Amniotic epithelial cell (primary cell): ENCODE data around the gene TNFRSF25.
"Not testable (repeated sequence)": the region's sequence is repeated elsewhere in the genome, so short reads cannot be mapped to it uniquely, and the experiment has no call there.

Experiments used
- DNase-seq: peaks from one replicate; pipeline ENCODE4 v3.0.0-alpha.2; 2010; ENCODE audit warnings: low read depth

Gene TNFRSF25

GRCh38 chr1:6431645-6432579, 34.1 kb downstream of the TNFRSF25 start:
- DNase-seq: not testable (repeated sequence)

DNA sequence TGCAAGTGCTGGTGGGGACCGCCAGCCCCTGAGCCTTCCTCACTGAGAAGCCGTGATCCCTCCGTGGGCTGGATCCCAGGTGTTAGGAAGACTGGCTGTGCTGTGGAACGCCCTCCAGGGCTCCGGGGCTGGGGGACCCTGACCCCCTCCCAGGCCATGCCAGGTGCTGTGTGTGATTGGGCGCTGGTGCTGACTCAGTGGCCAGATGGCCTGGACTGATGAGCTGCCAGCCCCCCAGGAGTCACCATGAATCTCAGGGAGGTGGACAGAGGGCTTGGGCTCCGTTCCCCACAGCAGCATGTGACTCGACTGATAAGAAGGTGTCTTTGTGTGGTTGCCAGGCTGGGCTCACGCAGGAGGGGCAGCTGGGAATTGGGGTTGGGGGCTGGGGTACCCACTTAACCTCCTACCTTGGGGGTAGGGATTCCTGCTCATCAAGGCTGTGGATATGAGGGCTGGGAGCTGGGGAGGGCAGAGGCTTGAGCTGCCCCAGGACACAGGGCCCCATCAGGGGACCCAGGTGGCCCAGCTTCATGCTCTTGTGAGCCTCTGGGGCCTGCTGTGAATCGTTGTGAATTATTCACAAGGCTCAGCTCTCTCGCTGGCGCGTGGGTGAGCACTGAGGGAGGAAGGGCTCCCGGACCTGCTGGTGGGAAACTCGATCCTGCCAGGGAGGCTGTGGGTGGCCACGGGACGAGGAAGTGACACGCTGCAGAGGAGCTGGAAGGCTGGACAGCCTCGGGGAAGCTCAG, 36.1 kb downstream of the TNFRSF25 start:
- not testable (repeated sequence) for DNase-seq

DNA sequence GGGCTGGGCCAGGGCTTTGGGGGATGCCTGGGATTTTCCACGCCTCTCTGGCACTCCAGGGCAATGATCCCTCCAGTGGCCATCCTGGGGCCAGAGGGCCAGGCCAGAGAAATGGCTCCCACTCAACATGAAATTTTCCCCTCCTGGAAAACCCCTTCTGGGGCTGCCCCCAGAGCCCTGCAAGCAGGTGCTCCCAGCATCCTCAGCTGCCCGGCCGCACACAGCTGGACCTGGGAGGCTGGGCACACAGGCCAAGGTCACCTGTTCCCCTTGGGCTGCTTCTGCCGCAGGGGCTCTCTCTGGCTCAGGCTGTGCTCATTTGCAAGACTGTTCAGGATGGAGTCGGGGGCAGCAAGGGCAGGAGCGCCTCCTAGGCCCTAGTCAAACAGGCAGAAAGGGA, 37.5 kb downstream of the TNFRSF25 start:
- DNase-seq: not testable (repeated sequence)

DNA sequence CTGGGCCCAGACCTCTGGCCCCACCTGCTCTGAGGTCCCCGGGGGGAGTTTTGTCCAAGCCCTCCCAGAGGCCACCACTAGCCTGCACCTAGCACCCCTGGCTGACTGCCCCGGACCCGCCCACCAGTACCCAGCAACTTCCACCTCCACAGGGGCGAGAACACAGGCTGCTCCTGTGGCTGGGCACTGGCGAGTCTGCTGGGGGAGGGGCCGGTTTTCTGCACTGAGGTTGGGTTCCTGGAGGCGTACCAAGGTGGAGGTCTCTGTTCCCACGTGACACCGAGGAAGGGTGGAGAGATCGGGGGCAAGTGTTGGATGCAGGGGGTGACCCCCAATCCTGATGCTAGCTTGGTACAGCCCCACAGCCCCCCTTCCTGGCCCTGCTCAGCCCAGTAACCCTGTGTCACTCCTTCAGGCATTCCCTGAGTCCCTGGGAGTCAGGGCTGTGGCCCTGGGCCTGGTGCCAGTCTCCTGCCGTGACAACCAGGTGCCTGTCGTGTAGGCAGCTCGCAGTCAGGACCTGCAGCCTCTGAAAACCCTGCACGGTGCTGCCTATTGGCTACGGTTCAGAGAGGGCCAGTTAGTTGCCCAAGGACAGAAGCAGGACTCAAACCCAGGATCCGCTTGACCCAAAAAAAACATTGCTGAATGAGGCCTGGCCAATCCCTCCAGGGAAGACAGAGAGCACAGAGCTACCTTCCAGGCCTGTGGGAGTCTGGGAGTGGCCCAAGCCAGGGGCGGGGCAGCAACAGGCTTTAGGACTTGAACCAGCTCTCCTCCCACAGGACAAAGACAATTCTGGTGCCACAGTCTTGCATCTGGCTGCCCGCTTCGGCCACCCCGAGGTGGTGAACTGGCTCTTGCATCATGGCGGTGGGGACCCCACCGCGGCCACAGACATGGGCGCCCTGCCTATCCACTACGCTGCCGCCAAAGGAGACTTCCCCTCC, 38.3 kb downstream of the TNFRSF25 start:
- no peak for DNase-seq

DNA sequence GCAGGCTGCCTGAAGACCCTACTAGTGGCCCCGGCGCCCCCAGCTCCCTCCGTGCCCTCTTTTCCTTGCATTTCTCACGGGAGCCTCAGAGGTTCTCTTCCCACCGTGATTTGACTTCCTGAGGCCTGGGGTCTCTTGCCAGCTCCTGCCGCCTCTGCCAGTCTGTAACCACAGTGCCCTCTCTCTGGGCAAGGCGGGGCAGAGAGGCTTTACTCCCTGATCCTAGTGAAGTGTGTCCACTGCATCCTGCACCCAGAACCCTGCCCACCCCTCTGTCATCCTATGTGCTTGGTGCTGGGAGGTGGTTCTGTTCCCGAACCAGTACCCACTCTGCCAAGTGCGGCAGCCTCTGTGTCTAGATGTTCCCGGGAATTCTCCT, 39.0 kb downstream of the TNFRSF25 start:
- no peak for DNase-seq

DNA sequence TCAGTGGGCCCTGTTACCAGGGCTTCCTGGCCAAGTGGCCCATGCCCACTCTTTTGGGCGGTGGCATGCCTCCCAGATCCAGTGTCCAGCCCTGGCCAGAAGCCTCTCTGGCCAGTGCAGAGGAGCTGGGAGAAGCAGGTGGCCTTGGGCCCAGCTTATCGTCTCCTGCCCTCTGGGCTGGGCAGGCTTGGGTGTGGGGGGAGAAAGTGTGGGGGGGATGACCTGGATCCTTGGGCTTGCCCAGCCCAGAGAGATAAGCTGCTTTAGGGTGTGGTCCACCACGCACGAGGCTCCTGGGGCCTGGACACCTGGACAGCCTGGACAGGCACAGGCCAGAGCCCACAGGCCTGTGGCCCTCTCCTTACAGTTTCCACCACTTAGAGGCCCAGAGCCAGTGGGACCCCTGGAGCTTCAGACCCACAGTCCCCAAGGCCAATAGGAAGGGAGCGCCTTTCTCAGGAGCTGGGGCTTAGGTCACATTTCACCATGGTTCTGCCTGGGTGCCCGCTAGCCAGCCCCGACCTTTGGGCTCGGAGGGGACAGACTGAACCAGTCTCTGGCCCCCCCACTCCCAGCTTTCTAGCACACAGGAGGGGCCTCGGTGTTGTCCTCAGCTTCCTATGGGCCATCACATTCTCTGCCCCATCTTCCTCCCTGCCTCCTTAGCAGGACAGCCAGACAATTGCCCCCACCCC, 39.5 kb downstream of the TNFRSF25 start:
- DNase-seq: no peak

GRCh38 chr1:6425658-6426057, 40.3 kb downstream of the TNFRSF25 start:
- no peak for DNase-seq

DNA sequence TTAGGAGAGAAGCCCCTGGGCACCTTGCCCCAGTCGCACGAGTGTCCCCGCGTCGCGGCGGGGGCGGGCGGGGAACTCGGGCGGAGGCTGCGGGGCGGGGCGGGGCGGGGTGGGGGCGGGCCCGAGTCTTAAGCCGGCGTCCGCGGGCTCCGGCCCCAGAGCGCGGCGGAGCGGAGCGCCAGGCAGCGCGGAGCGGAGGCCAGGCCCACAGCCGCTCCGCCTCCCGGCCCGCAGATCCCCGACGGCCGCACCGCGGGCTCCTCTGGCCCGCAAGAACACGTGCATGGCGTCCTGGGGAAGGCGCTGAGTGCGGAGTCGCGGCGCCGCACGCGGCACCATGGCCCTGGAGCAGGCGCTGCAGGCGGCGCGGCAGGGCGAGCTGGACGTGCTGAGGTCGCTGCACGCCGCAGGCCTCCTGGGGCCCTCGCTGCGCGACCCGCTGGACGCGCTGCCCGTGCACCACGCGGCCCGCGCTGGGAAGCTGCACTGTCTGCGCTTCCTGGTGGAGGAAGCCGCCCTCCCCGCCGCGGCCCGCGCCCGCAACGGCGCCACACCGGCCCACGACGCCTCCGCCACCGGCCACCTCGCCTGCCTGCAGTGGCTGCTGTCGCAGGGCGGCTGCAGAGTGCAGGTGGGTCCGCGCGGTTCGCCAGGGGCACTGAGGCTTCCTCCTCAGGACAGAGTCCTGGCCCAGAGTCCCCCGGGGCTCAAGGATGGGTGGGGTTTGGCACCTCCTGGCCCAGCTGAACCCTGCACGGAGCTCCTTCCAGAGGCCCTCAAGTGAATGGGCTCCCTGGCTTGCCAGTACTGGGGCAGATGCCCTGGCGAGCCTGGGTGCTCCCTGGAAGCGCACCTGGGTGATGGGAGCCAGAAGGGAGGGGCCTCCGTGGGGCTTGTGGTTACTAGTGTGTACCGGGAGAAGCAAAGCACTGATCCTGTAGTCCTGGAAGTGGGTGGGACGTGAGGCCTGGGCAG, 41.1 kb downstream of the TNFRSF25 start, which contains the start of gene ESPN:
Gene ESPN, plus strand, starts transcription at position 158 of the 975 bp plus-strand sequence. Its CDS starts 180 bp downstream, at position 338.
- no peak for DNase-seq

DNA sequence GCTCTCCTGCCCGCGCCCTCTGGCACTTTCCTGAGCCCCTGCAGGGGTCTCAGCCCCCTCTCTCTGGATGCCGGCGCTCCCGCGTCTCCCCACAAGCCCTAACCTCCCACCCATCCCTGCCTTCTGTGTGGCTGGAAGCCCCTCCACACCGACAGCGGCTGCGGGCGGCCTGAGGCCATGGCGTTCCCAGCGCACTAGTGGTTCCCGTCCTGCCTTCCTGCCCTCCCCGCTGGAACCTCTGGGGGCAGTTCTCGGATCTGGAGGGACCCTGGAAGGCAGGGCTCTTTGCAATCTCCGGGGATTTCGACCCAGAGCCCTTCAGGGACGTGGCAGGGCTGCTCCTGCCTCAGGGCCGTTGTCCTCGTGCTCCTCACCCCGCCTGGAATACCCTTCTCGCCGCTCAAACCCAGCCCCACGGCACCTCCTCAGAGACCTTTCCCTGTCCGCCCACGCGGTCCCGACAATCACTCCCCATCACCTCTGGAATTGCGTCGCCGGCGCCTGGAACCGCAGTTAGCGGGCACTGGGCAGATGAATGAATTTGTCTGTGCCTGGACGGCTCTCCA, 41.9 kb downstream of the TNFRSF25 start:
- no peak for DNase-seq

DNA sequence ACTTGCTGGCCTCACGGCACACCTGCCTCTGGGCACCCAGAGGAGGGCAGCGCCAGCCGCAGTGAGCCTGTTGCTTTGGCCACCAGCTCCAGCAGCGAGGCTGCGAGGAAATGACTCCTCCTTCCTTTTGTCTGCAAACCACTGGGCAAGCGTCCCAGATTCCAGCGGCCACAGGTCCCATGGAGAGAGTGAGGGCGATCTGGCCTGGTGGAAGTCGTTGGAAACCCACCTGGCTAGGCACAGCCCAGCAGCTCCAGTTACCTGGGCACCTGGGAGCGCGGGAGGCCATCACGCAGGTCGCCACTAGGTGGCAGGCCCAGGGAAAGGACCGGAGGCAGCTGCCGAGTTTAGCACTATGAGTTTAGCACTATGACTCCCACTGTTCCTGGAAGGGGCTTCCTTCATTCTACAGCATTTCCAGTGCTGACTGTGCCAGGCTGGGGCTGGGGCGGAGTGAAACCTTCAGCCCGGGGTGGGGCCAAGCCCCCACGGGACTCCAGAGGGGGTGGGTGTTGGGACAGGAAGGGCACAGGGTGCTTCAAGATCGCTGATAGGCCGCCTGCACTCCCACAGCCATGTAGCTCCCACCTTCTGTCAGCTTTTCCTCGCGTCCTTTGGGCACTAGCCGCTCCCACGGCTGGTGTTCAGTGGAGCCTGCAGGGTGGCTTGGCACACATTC, 42.5 kb downstream of the TNFRSF25 start:
- DNase-seq: no peak

DNA sequence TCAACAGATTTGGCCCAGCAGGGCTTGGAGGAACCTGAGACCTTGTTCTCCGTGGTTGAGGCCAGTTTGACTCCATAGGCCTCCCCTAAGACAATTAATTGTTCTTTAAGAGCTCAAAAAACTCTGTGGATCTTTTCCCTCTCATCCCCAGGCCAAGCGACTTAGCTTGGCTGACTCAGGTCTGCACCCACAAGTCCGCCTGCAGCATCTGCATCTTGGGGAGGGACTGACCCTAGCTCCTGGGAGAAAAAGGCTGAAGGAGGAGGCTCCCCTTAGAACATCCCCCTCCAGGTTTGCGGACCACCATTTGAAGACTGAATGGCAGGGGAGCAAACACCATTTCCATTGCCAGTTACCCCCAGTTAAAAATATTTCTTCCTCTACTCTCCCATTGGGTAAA, 44.7 kb downstream of the TNFRSF25 start:
- no peak for DNase-seq

DNA sequence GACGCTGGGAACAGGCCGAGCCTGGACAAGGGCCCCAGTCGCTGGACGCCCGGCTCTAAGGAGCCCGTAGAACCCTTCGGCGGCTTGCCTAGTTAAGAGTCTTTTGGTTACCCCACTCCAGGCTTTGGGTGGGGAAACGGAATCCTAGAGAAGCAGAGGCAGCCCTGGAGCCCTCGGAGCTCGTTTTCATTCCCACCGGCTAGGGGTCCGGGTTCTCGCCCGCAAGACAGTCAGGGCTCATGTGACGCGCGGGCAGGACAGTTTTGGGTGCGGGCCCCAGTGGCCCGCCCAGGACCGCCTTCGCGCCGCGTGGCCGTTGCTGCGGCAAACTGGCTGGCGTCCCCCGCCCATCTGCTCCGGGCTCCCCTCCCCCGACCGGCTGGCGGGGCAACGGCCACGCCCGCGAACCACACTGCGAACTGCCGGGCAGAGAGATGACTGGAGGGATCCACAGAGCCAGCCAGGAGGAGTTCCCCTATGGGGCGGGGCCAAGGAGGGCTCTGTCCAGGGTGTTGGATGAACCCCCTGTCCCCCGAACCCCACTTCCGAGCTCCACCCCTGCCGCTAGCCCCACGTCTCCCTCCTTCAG, 45.4 kb downstream of the TNFRSF25 start:
- no peak for DNase-seq

GRCh38 chr1:6419804-6420453, 46.0 kb downstream of the TNFRSF25 start, which contains the start of gene HES2:
Gene HES2, minus strand, starts transcription at chr1:6419919. Its CDS starts 99 bp downstream, at chr1:6419820.
- DNase-seq: no peak

DNA sequence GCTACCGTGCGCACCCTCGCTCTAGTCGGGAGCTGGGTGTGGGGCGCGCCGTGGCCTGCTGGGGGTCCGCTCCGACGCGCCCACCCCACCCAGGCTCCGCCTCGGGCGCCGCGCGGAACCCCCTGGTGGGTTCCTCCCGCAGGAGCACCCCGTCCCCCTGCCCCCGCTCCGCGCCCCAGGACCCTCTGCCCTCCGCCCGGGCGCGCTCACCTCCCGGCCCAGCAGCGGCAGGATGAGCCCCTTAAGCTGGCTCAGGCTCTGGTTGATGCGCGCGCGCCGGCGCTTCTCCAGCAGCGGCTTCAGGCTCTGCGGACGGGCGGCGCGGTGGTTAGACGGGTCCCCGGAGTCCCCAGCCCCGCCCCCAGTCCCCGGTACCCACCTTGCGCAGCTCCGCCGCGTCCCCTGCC, 46.6 kb downstream of the TNFRSF25 start:
- DNase-seq: no peak

DNA sequence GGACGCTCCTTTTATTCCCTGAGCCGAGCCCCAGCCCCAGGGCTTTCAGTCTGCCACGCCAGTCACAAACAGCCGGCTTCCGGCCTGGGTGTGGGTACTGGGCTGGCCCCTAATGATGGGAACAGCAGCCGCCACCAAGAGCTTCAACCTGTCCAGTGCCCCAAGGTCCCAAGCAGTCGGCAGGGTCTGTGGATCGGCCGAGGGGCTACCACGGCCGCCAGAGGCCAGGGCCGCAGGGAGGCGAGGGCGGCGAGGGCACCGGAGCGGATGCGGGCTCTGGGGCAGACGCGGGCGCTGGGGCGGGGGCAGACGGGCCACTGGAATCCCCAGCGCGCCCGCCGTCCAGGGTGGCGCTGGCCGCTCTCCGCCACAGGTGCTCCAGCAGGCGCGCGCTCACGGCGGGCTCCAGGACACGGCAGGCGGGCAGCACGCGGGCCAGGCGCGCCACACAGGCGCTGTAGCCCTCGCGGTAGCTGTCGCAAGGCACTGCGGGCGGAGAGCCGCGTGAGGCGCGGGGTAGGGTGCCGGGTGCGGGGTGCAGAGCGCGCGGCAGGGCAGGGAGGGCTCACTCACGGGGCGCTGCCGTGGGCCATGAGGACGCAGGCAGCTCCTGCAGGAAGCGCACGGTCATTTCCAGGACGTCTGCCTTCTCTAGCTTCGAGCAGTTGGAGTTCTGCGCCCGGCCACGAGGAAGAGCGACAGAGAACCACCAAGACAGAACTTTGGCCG, 47.1 kb downstream of the TNFRSF25 start:
- DNase-seq: no peak

DNA sequence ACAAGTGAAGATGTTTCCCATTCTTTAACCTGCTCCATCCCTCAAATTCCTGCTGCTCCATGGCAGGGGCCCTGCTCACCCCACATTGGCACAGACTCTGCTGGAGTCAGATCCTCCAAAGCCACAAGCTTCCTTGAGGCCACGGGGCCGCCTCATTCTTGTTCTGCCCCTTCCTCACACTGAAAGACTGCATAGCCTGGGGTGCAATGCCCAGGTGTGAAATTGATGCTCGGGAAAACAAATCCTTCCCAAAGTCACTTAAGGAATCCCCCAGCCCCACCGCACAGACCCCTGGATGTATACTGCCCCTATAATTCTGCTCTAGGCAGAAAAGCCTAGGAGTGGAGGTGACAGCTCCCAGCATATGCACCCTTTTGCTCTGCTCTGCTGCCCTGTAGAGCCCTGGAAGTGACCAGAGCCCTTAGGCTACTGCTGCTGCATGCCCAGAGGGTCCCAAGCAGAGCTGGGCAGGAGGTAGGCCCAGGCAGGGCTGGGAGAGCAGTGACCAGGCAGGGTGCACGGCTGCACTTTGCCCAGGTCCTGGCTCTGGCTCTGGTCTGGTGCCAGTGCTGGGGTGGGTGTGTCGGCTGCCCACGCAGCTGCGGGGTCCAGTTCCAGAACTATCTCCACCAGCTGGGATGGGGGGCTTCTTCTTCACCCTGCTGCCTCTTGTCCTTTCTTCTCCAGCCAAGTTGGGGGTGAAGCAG, 47.9 kb downstream of the TNFRSF25 start:
- DNase-seq: no peak

- DNase-seq: no peak
These were observed 49.1 kb downstream of the TNFRSF25 start for GRCh38 chr1:6416906-6417305.
